Hepatocyte (in vitro differentiated cells): Measurements from ENCODE around the gene HSD17B14.

ENCODE experiments used
- CTCF ChIP-seq: fragments of 200-600 bp; sonication (generic); IDR thresholded peaks from 2 replicates; pipeline ENCODE4 v1.5.1; 2016; ENCODE audit warnings: antibody characterized with exemption, mild to moderate bottlenecking; ENCODE audit not compliant: poor library complexity
- EZH2 ChIP-seq: fragments of 200-600 bp; sonication (generic); IDR thresholded peaks from 2 replicates; pipeline ENCODE4 v1.6.1; 2016; ENCODE audit warnings: antibody characterized with exemption, mild to moderate bottlenecking, borderline replicate concordance

DNA sequence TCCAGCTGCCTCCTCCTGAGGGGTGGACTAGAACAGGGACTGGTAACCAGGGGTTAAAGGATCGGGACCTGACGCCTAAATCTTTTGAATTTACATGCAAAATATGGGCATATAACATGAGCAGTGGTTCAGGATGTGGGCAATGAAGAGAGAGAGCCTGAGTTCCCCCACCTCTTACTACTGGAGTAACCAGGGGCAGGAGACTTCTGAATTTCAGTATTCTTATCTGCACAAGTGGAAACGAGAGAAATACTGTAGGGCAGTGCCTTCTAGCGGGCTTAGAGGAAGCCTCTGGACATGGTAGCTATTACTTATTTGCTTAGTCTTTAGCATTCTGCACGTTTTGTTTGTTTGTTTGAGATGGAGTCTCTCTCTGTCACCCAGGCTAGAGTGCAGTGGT, 51.8 kb downstream of the HSD17B14 start:
- TF ChIP-seq CTCF (peak; percentile 34), EZH2 (no peak)
